Measurements from ENCODE around the gene PROX1.

DNA sequence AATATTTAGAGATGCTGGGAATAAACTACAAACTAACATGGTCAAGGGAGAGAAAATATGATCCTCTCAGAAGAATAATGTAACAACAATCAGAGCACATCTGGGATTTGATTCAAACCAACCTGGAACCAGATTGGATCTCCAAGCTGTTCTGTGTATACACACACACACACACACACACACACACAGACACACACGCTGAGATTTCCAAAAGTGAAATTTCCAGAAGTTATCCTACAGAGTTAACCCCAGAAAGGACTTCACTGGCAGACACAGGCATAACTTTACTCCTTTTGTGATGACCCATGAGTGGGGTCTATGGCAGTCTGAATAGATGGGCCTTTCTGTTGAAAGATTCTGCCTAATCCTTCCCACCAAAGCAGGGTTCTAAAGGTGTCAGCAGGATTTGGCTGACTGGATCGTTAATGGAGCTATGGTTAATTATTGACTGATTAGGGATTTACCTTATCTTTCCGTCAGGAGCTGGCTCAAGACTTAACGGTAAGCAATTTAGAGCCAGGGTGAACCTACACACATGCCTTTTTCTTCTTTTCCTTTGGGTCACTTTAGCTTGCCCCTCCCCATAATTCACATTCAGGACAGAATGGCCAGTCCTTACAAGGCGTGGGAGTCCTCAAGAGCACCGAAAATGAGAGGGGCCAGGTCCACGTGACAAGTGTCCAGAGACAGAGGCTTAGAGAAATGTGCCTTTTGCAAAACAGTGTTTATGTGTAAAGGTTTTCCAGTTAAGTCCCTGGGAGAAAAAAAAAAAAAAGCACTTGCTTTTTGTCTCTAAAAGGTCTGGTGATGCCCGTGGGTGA, 10.9 kb upstream of the PROX1 start:
- TF ChIP-seq GLIS3 (CRISPR knock-in tag; IDR thresholded peaks at IDR 0.05) = no peak
- TF ChIP-seq, protein P1, sequence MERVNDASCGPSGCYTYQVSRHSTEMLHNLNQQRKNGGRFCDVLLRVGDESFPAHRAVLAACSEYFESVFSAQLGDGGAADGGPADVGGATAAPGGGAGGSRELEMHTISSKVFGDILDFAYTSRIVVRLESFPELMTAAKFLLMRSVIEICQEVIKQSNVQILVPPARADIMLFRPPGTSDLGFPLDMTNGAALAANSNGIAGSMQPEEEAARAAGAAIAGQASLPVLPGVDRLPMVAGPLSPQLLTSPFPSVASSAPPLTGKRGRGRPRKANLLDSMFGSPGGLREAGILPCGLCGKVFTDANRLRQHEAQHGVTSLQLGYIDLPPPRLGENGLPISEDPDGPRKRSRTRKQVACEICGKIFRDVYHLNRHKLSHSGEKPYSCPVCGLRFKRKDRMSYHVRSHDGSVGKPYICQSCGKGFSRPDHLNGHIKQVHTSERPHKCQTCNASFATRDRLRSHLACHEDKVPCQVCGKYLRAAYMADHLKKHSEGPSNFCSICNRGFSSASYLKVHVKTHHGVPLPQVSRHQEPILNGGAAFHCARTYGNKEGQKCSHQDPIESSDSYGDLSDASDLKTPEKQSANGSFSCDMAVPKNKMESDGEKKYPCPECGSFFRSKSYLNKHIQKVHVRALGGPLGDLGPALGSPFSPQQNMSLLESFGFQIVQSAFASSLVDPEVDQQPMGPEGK (CRISPR knock-in tag; IDR thresholded peaks at IDR 0.05; ENCODE audit: borderline replicate concordance) = no peak
- TF ChIP-seq ARNTL (CRISPR knock-in tag; IDR thresholded peaks at IDR 0.05; ENCODE audit: borderline replicate concordance, low read depth) = no peak
- TF ChIP-seq ZNF565 (CRISPR knock-in tag; conservative IDR thresholded peaks at IDR 0.05; ENCODE audit: low read depth) = no peak
- no peak for TF ChIP-seq RARB (CRISPR knock-in tag; IDR thresholded peaks at IDR 0.05)
- no peak for TF ChIP-seq TOX (CRISPR knock-in tag; IDR thresholded peaks at IDR 0.05; ENCODE audit: borderline replicate concordance)
